SK-N-SH treated with all-trans-retinoic acid at 6 μM for 48 hours (cell line): ENCODE results near the gene SMPD4.

Experiments used
- BACH2 ChIP-seq: fragments of 250-450 bp; sonication (Bioruptor Pico); IDR thresholded peaks from 2 replicates; pipeline ENCODE4 v1.9.0; 2021; ENCODE audit warnings: mild to moderate bottlenecking, borderline replicate concordance
- ZC3H10 ChIP-seq: fragments of 250-450 bp; sonication (Bioruptor Pico); IDR thresholded peaks from 2 replicates; pipeline ENCODE4 v1.5.1; 2021; ENCODE audit warnings: mild to moderate bottlenecking, moderate library complexity
- ZFP30 ChIP-seq: fragments of 450-650 bp; formaldehyde crosslinking; IDR thresholded peaks from 2 replicates; pipeline ENCODE4 v1.5.0; 2022; ENCODE audit warnings: mild to moderate bottlenecking, moderate library complexity
- ZNF565 ChIP-seq: fragments of 450-650 bp; formaldehyde crosslinking; conservative IDR thresholded peaks from 2 replicates; pipeline ENCODE4 v1.5.0; 2020; ENCODE audit warnings: low read depth, mild to moderate bottlenecking, moderate library complexity
- TF ChIP-seq, protein P1 (sequence below): fragments of 250-450 bp; sonication (Bioruptor Pico); IDR thresholded peaks from 2 replicates; pipeline ENCODE4 v1.8.0; 2020; ENCODE audit warnings: mild to moderate bottlenecking, moderate library complexity, borderline replicate concordance

DNA sequence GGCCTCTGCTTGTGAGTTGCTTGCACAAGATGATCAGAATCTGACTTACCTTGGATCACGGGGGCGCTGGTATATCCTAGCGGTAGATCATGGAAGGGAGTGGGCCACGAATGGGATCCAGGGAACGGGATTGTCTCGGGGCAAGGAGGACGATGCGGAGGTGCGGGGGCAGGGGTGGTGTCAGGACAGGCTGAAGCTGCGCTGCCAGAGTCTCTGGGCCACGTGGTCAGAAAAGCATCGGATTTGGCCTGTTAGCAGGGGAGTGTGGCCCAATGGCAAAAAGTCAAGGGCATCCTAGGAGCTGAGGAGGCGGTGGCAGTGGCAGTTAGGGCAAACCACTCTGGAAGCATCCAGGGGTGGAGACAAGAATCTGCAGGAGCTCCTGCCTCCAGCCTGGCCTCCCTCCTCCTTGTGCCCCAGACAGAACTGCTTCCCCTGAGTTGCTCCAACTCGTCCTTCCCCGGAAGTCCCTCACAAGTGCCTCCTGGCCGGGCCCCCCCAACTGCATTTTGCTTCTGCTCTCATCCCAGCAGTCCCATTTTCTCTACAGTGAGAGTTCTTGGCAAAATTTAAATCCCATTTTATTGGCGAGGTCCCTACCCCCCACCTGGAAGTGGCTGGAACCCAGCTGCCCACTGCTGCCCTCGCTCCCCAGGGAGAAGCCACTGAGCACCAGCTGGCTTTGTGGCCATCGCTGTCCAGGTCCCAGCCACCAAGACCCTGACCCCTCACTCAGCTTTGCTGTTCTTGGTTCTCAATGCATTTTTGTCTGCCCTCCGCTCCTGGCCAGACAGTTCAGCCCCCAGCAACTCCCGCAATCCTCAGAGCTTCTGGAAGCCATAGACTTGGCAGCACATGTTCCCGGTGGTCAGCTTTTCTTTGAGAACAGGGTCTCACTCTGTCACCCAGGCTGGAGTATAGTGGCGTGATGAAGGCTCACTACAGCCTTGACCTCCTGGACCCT, 30.9 kb downstream of the SMPD4 start:
- no peak for TF ChIP-seq ZNF565 (CRISPR knock-in tag)
- no peak for TF ChIP-seq ZFP30 (CRISPR knock-in tag)
- TF ChIP-seq BACH2 = no peak
- no peak for TF ChIP-seq ZC3H10 (CRISPR knock-in tag)
- TF ChIP-seq, protein P1, sequence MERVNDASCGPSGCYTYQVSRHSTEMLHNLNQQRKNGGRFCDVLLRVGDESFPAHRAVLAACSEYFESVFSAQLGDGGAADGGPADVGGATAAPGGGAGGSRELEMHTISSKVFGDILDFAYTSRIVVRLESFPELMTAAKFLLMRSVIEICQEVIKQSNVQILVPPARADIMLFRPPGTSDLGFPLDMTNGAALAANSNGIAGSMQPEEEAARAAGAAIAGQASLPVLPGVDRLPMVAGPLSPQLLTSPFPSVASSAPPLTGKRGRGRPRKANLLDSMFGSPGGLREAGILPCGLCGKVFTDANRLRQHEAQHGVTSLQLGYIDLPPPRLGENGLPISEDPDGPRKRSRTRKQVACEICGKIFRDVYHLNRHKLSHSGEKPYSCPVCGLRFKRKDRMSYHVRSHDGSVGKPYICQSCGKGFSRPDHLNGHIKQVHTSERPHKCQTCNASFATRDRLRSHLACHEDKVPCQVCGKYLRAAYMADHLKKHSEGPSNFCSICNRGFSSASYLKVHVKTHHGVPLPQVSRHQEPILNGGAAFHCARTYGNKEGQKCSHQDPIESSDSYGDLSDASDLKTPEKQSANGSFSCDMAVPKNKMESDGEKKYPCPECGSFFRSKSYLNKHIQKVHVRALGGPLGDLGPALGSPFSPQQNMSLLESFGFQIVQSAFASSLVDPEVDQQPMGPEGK (CRISPR knock-in tag) = no peak
